Prostate gland (tissue), 2 donors: ENCODE results near the gene FCN2. TPM values are rescaled to one million over a fixed set of nuclear protein-coding genes. Genes with fewer than 3 reads are reported as not detected.

Experiments
- DNase-seq: peaks from one replicate; pipeline ENCODE4 v3.0.0-alpha.2; 2019; ENCODE audit warnings: low spot score
- H3K27ac ChIP-seq, 2 donors: fragments of 200-600 bp; sonication (generic); 2 replicates each; pipeline ENCODE4 v1.5.1; 2017 to 2019
- H3K27me3 ChIP-seq: fragments of 200-600 bp; sonication (generic); replicated peaks from 2 replicates; pipeline ENCODE4 v1.5.1; 2019; ENCODE audit not compliant: insufficient read depth
- H3K36me3 ChIP-seq, 2 donors: fragments of 200-600 bp; sonication (generic); 1 replicate in 1 of 2; 2 replicates in 1 of 2; pipeline versions ENCODE4 v1.5.1 to v1.8.1; 2017 to 2019
- H3K4me1 ChIP-seq: fragments of 200-600 bp; sonication (generic); replicated peaks from 2 replicates; pipeline ENCODE4 v1.5.1; 2019
- H3K4me3 ChIP-seq, 2 donors: fragments of 200-600 bp; sonication (generic); 2 replicates each; pipeline ENCODE4 v1.5.1; 2017 to 2019
- H3K9me3 ChIP-seq: fragments of 200-600 bp; sonication (generic); 2 replicates; pipeline ENCODE4 v1.5.1; 2017
- CTCF ChIP-seq, 4 experiments: fragments of 200-600 bp in 2 of 4; fragments of 450-650 bp in 2 of 4; sonication (generic) in 2 of 4; IDR thresholded peaks; 1 replicate in 3 of 4; 2 replicates in 1 of 4; pipeline ENCODE4 v1.5.1; 2016 to 2019; ENCODE audit warnings: antibody characterized with exemption in 4 of 4, mild to moderate bottlenecking in 2 of 4, moderate library complexity in 2 of 4
- POLR2A ChIP-seq: fragments of 450-650 bp; IDR thresholded peaks from one replicate; pipeline ENCODE4 v1.6.1; 2016; ENCODE audit warnings: antibody characterized with exemption, mild to moderate bottlenecking
- POLR2AphosphoS5 ChIP-seq: sonication (generic); formaldehyde crosslinking; IDR thresholded peaks from one replicate; pipeline ENCODE4 v1.6.1; 2017; ENCODE audit warnings: antibody characterized with exemption
- WGBS: methylation state at CpG from one replicate; pipeline ENCODE4 v1.1.5; 2018; 5-methylcytosine and 5-hydroxymethylcytosine counted together
- intact Hi-C: fragments of 100-400 bp; cut with DNase I; formaldehyde crosslinking; loops from one replicate; pipeline ENCODE4 v1.14.2; 2022
- total RNA-seq, 2 donors: library from RNA; depleted of rRNA; stranded (reverse); fragments of >200 nt; gene quantifications; one replicate each; pipeline ENCODE4 v1.1.0, GENCODE V29; 2016

FCN2 gene
- total RNA-seq, 2 donors from 2014 or later, result 2.4 TPM; not detected in 1

DNA sequence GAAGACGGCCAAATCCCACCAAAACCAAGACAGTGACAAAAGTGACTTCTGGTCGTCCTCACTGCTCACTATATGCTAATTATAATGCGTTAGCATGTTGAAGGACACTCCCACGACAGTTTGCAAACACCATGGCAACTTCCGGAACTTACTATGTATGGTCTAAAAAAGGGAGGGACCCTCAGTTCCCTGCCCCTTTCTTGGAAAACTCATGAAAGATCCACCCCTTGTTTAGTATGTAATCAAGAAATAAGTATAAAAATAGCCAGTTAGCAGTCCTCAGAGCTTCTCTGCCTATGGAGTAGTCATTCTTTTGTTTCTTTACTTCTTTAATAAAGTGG is 9.5 kb downstream of the FCN2 start:
- intact Hi-C loops, result no loop called here

DNA sequence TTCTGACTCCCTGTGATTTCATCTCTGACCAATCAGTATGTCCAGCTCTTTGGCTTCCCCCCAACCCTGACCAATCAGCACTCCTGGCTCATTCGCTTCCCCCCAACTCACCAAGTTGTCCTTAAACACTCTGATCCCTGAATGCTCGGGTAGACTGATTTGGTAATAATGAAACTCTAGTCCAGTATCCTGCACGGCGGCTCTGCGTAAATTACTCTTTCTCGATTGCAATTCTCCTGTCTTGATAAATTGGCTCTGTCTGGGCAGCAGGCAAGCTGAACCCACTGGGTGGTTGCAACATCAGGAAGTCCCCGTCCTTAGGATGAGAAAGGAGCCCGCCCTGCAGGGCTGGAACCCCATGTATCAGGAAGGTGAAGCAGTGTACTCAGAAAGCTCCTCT is 10.4 kb downstream of the FCN2 start:
- intact Hi-C loops, result no loop called here
- 80% methylated on average over 8 of the region's 8 CpGs for WGBS

More for the DNA sequence above, 9.5 kb downstream of the FCN2 start:
- no peaks in the 10 kb centered on the region for H3K4me1 ChIP-seq
- no peaks in the 10 kb centered on the region for H3K9me3 ChIP-seq
- 89% methylated on average over 5 of the region's 5 CpGs for WGBS
- H3K27ac ChIP-seq, result no peak overlapping the region
- H3K36me3 ChIP-seq, result no peaks in the 10 kb centered on the region
- no peak for DNase-seq
- TF ChIP-seq POLR2A (no peak), CTCF (IDR thresholded peaks at IDR 0.05) (no peak), POLR2AphosphoS5 (no peak)
- H3K4me3 ChIP-seq, result no peak overlapping the region
- no peaks in the 10 kb centered on the region for H3K27me3 ChIP-seq

GRCh38 chr9:134891713-134892112 is 11.1 kb downstream of the FCN2 start:
- no peaks in the 10 kb centered on the region for H3K36me3 ChIP-seq
- no peak for TF ChIP-seq POLR2A
- no peak for TF ChIP-seq POLR2AphosphoS5
- TF ChIP-seq CTCF (IDR thresholded peaks at IDR 0.05), result no peak
- no peaks in the 10 kb centered on the region for H3K27me3 ChIP-seq
- DNase-seq, result no peak
- H3K4me3 ChIP-seq, result no peak overlapping the region
- no peaks in the 10 kb centered on the region for H3K9me3 ChIP-seq
- no peak overlapping the region for H3K27ac ChIP-seq
- no peaks in the 10 kb centered on the region for H3K4me1 ChIP-seq
- intact Hi-C loops, result no loop called here
- WGBS, result 94% methylated on average over 5 of the region's 5 CpGs

More for the DNA sequence above, 10.4 kb downstream of the FCN2 start:
- Histone ChIP-seq H3K27ac (no peak overlapping the region), H3K27me3 (no peaks in the 10 kb centered on the region), H3K9me3 (no peaks in the 10 kb centered on the region), H3K36me3 (no peaks in the 10 kb centered on the region), H3K4me1 (no peaks in the 10 kb centered on the region), H3K4me3 (no peak overlapping the region)
- TF ChIP-seq POLR2A (no peak), POLR2AphosphoS5 (no peak), CTCF (IDR thresholded peaks at IDR 0.05) (no peak)
- DNase-seq, result no peak

DNA sequence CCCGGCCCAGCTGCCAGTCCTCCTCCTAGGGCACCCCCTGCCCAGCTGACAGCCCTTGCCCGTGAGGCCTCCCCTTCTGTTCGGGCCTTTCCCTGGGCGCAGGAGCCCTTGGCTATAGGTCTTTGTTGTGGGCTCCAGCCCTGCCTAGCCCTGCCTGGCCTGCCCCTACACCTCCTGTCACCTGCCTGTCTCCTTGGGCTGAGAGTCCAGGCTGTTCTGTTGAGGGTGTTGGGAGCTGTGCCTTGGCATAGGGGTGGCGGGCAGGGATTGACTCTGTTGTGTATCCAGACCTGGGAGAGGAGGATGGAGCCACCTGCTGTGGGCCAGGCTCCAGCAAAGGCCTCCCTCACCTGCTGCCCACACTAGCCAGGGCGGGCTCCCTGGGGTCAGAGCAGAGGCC is 11.6 kb downstream of the FCN2 start:
- H3K36me3 ChIP-seq, result no peaks in the 10 kb centered on the region
- TF ChIP-seq POLR2A (no peak), CTCF (IDR thresholded peaks at IDR 0.05) (no peak), POLR2AphosphoS5 (no peak)
- no peaks in the 10 kb centered on the region for H3K4me1 ChIP-seq
- intact Hi-C loops, result no loop called here
- no peak overlapping the region for H3K4me3 ChIP-seq
- 95% methylated on average over 6 of the region's 6 CpGs for WGBS
- H3K27ac ChIP-seq, result no peak overlapping the region
- H3K27me3 ChIP-seq, result no peaks in the 10 kb centered on the region
- no peak for DNase-seq
- H3K9me3 ChIP-seq, result no peaks in the 10 kb centered on the region

DNA sequence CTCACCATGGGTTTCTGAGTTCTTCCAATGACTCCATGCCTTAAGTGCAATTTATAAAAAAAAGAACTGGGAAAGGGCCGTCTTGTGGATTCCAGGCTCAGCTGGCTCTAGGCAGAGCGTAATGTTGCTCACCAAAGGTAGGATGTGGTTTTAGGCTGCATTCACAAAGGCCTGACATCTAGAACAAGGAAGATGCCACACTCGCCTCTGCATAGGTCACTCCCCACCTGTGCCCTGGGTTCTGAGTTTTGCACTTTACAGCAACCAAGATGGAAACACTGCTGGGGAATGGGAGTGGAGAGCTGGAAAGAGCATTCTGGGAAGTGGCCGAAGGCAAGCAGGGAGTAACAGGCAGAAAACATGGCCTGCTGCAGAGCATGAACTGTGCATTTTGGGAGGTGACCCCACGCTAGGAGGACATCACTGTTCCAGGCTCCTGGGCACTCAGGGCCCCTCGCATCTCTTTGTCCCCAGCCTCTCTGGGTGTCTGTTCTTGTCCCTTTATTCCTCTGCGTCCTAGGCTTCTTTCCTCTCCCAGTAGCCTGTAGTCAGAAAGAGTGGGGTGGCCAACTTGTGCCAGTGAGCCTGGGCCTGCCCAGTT is 12.3 kb downstream of the FCN2 start:
- no peak for DNase-seq

More for the DNA sequence above, 12.3 kb downstream of the FCN2 start:
- Histone ChIP-seq H3K9me3 (no peaks in the 10 kb centered on the region), H3K27me3 (no peaks in the 10 kb centered on the region), H3K4me1 (no peaks in the 10 kb centered on the region), H3K36me3 (no peaks in the 10 kb centered on the region), H3K4me3 (no peak overlapping the region), H3K27ac (no peak overlapping the region)
- WGBS, result 92% methylated on average over 7 of the region's 7 CpGs
- TF ChIP-seq POLR2A, result no peak
- TF ChIP-seq CTCF (IDR thresholded peaks at IDR 0.05), result no peak
- no peak for TF ChIP-seq POLR2AphosphoS5
- intact Hi-C loops, result no loop called here
